H1 (cell line): Measurements from ENCODE around the gene CEACAM21. TPM values are rescaled to one million over a fixed set of nuclear protein-coding genes. Genes with fewer than 3 reads are reported as not detected.

Experiments used
- CTCF ChIA-PET: fragments of 300-600 bp; sonication (Branson Sonifier 250); formaldehyde crosslinking; loops from one replicate; lab custom pipeline; 2021; ENCODE audit not compliant: partially characterized antibody; lab: Charles Lee
- POLR2A ChIA-PET: fragments of 300-600 bp; sonication (Branson Sonifier 250); formaldehyde crosslinking; loops from one replicate; lab custom pipeline; 2021; ENCODE audit warnings: inconsistent platforms; ENCODE audit not compliant: partially characterized antibody; lab: Charles Lee
- DNase-seq, 2 experiments: peaks; one replicate each; pipeline versions ENCODE4 v3.0.0 to v3.0.0-alpha.2; 2010 to 2022; ENCODE audit warnings: low spot score in 2 of 2, low read depth in 1 of 2, mixed read lengths in 1 of 2
- FAIRE-seq: peaks from 2 replicates; lab custom pipeline; 2011; peaks lifted over from hg19 to GRCh38; lab: Jason Lieb, UNC
- H2AFZ ChIP-seq: 2 replicates; pipeline ENCODE4 v1.8.1; 2012; ENCODE audit warnings: low read length, inconsistent platforms
- H2AK5ac ChIP-seq: 2 replicates; pipeline ENCODE4 v1.6.1; 2013; ENCODE audit warnings: low read depth, low read length
- H2BK120ac ChIP-seq: replicated peaks from 2 replicates; pipeline ENCODE3; 2013; ENCODE audit warnings: low read depth, low read length, inconsistent platforms
- H2BK12ac ChIP-seq: 2 replicates; pipeline ENCODE4 v1.6.1; 2013; ENCODE audit warnings: low read depth, low read length
- H2BK15ac ChIP-seq: 2 replicates; pipeline ENCODE4 v1.6.1; 2013; ENCODE audit warnings: low read length
- H2BK20ac ChIP-seq: 2 replicates; pipeline ENCODE4 v1.6.1; 2013; ENCODE audit warnings: low read length
- H2BK5ac ChIP-seq: 2 replicates; pipeline ENCODE4 v1.6.1; 2013; ENCODE audit warnings: low read depth, low read length
- H3K14ac ChIP-seq: 2 replicates; pipeline ENCODE4 v1.6.1; 2013; ENCODE audit warnings: inconsistent platforms; ENCODE audit not compliant: insufficient read length
- H3K18ac ChIP-seq: 2 replicates; pipeline ENCODE4 v1.6.1; 2013; ENCODE audit warnings: low read length; ENCODE audit errors: extremely low read depth
- H3K23ac ChIP-seq: 2 replicates; pipeline ENCODE4 v1.6.1; 2013; ENCODE audit warnings: inconsistent platforms; ENCODE audit not compliant: insufficient read length
- H3K23me2 ChIP-seq: 2 replicates; pipeline ENCODE4 v1.6.1; 2013; ENCODE audit warnings: low read depth, low read length
- H3K27ac ChIP-seq: 2 replicates; pipeline ENCODE4 v1.6.1; 2011; ENCODE audit warnings: low read depth, low read length, inconsistent platforms
- H3K27me3 ChIP-seq, 4 experiments: replicated peaks in 1 of 4; 1 replicate in 1 of 4; 2 replicates in 3 of 4; pipeline versions ENCODE4 v1.6.1 to v1.8.1; 2011 to 2013; ENCODE audit warnings: low read length in 3 of 4, mild to moderate bottlenecking in 3 of 4, inconsistent platforms in 2 of 4, mixed read lengths in 2 of 4, moderate library complexity in 1 of 4; ENCODE audit not compliant: control insufficient read depth in 3 of 4, insufficient read depth in 3 of 4; ENCODE audit errors: extremely low read depth in 1 of 4
- H3K36me3 ChIP-seq, 4 experiments: 2 replicates each; pipeline versions ENCODE4 v1.6.1 to v1.8.1; 2011 to 2013; ENCODE audit warnings: mild to moderate bottlenecking in 4 of 4, low read length in 3 of 4, moderate library complexity in 2 of 4, control low read depth in 1 of 4, inconsistent platforms in 1 of 4; ENCODE audit not compliant: insufficient read depth in 4 of 4, control insufficient read depth in 2 of 4
- H3K4ac ChIP-seq: replicated peaks from 2 replicates; pipeline ENCODE3; 2013; ENCODE audit warnings: low read length, low read depth, mixed read lengths, inconsistent platforms; ENCODE audit not compliant: insufficient read length
- H3K4me1 ChIP-seq, 4 experiments: replicated peaks in 1 of 4; 1 replicate in 1 of 4; 2 replicates in 3 of 4; pipeline versions ENCODE4 v1.6.1 to v1.8.1; 2011 to 2013; ENCODE audit warnings: low read length in 3 of 4, inconsistent platforms in 2 of 4, mixed read lengths in 1 of 4; ENCODE audit not compliant: insufficient read depth in 4 of 4, control insufficient read depth in 3 of 4
- H3K4me2 ChIP-seq, 2 experiments: 2 replicates each; pipeline versions ENCODE4 v1.6.1 to v1.8.1; 2011 to 2013; ENCODE audit warnings: low read depth in 2 of 2, low read length in 2 of 2, control low read depth in 1 of 2, inconsistent platforms in 1 of 2, mild to moderate bottlenecking in 1 of 2; ENCODE audit not compliant: insufficient read depth in 1 of 2
- H3K4me3 ChIP-seq, 4 experiments: fragments of 200-600, 300-600 bp in 1 of 4; sonication (generic), shearing (Covaris generic), sonication (Bioruptor Twin) in 1 of 4; 2 replicates each; pipeline versions ENCODE4 v1.5.1 to v1.8.1; 2011 to 2016; ENCODE audit warnings: low read length in 4 of 4, low read depth in 3 of 4, control low read depth in 2 of 4, inconsistent platforms in 2 of 4, mild to moderate bottlenecking in 2 of 4, mixed read lengths in 1 of 4, moderate library complexity in 1 of 4; ENCODE audit not compliant: insufficient read depth in 2 of 4; ENCODE audit errors: extremely low read depth in 1 of 4
- H3K56ac ChIP-seq: replicated peaks from 2 replicates; pipeline ENCODE3; 2013; ENCODE audit warnings: low read depth, mild to moderate bottlenecking, mixed read lengths, low read length, inconsistent platforms; ENCODE audit not compliant: insufficient read length
- H3K79me1 ChIP-seq: 2 replicates; pipeline ENCODE4 v1.6.1; 2013; ENCODE audit warnings: low read depth, low read length, control low read depth
- H3K79me2 ChIP-seq, 2 experiments: 2 replicates each; pipeline versions ENCODE4 v1.6.1 to v1.8.1; 2012 to 2013; ENCODE audit warnings: low read length in 2 of 2, mild to moderate bottlenecking in 2 of 2, inconsistent platforms in 1 of 2; ENCODE audit not compliant: insufficient read depth in 2 of 2, control insufficient read depth in 1 of 2
- H3K9ac ChIP-seq, 4 experiments: replicated peaks in 1 of 4; 1 replicate in 1 of 4; 2 replicates in 3 of 4; pipeline versions ENCODE4 v1.6.1 to v1.8.1; 2011 to 2013; ENCODE audit warnings: low read depth in 3 of 4, low read length in 3 of 4, control low read depth in 2 of 4, mild to moderate bottlenecking in 2 of 4, moderate library complexity in 2 of 4, inconsistent platforms in 1 of 4; ENCODE audit errors: extremely low read depth in 1 of 4
- H3K9me3 ChIP-seq, 2 experiments: 2 replicates each; pipeline versions ENCODE4 v1.6.1 to v1.8.1; 2012 to 2013; ENCODE audit warnings: mild to moderate bottlenecking in 2 of 2, moderate library complexity in 2 of 2, control low read depth in 1 of 2, inconsistent platforms in 1 of 2, low read depth in 1 of 2, low read length in 1 of 2, mixed read lengths in 1 of 2; ENCODE audit not compliant: insufficient read depth in 2 of 2
- H4K20me1 ChIP-seq, 2 experiments: replicated peaks in 1 of 2; 2 replicates each; pipeline versions ENCODE3 to v1.8.1; 2011 to 2013; ENCODE audit warnings: inconsistent platforms in 2 of 2, low read length in 2 of 2, mild to moderate bottlenecking in 1 of 2; ENCODE audit not compliant: insufficient read depth in 2 of 2, control insufficient read depth in 1 of 2
- H4K5ac ChIP-seq: 2 replicates; pipeline ENCODE4 v1.6.1; 2013; ENCODE audit warnings: low read length, low read depth, mixed read lengths, inconsistent platforms; ENCODE audit not compliant: insufficient read length
- H4K8ac ChIP-seq: 2 replicates; pipeline ENCODE4 v1.8.0; 2013; ENCODE audit warnings: mild to moderate bottlenecking, moderate library complexity, low read length, inconsistent platforms; ENCODE audit not compliant: insufficient read depth; ENCODE audit errors: extremely low read depth
- H4K91ac ChIP-seq: replicated peaks from 2 replicates; pipeline ENCODE3; 2013; ENCODE audit warnings: low read length, mixed read lengths, inconsistent platforms; ENCODE audit not compliant: insufficient read length
- BCL11A ChIP-seq, 2 experiments: IDR thresholded peaks; one replicate each; pipeline ENCODE4 v1.6.1; 2011; ENCODE audit warnings: low read depth in 2 of 2, low read length in 2 of 2, mild to moderate bottlenecking in 2 of 2
- NRF1 ChIP-seq: IDR thresholded peaks from 2 replicates; pipeline ENCODE4 v1.6.1; 2011; ENCODE audit warnings: mild to moderate bottlenecking, low read depth, low read length, improper control_type of control experiment
- TAF1 ChIP-seq: IDR thresholded peaks from 2 replicates; pipeline ENCODE4 v1.6.1; 2011; ENCODE audit warnings: mild to moderate bottlenecking, low read depth, low read length
- polyA plus RNA-seq, 7 experiments: library from polyadenylated mRNA; depleted of rRNA in 3 of 7; stranded (reverse) in 5 of 7; unstranded in 2 of 7; fragments of >200 nt in 5 of 7; fragments of 200-250 nt in 2 of 7; gene quantifications; 1 replicate in 5 of 7; 2 replicates in 1 of 7; 4 replicates in 1 of 7; pipeline versions ENCODE4 v1.2.1 to v1.2.3, GENCODE V29; 2011 to 2013; ENCODE audit warnings: missing spikeins in 2 of 7, mixed read lengths in 2 of 7
- total RNA-seq: library from RNA; stranded (reverse); fragmentation: NEBNext Ultra II Directional; extraction: Animal tissue kit (Norgen Biotek cat#: 25700); gene quantifications from 2 replicates; pipeline ENCODE4 v1.2.1, GENCODE V29; 2021

The CEACAM21 gene
- total and polyA plus RNA-seq, 2 of the 8 experiments (the other 6 are each of a cell fraction or from before 2014, with no cell fraction given) = not detected

DNA sequence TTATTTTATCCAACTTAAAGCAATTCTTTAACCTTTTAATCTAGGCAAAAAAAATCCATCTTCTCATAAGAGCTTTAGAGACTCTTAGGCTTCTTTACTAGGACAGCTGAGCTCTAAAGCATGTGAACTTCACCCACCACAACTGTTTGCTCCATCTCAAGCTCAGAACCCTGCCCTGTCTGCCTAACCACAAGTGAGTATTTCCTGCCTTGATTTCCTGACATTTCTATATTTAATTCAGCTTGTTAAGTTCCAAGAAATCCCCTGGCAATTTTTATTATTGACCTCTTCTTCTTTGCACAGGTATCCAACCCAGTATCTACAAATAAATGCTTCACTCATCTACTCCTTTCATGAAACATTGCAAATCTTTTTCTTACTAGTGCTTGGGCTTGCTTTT, 21.1 kb upstream of the CEACAM21 start:
- POLR2A ChIA-PET = no interaction called here

More for the DNA sequence above, 21.1 kb upstream of the CEACAM21 start:
- no peak overlapping the region for H4K5ac ChIP-seq
- no peak overlapping the region for H3K14ac ChIP-seq
- no peaks in the 10 kb centered on the region for H3K23me2 ChIP-seq
- no peaks in the 10 kb centered on the region for H3K27me3 ChIP-seq
- H3K18ac ChIP-seq = no peak overlapping the region
- H3K23ac ChIP-seq = no peak overlapping the region
- FAIRE-seq = no peak
- H3K9ac ChIP-seq = no peak overlapping the region
- no peak overlapping the region for H3K56ac ChIP-seq
- no peak overlapping the region for H3K4ac ChIP-seq
- H3K9me3 ChIP-seq = peaks cover 0 to 18% of the 10 kb centered on the region in 2 experiments; a peak in 2 of 4 replicates
- no peak overlapping the region for H4K91ac ChIP-seq
- DNase-seq = no peak
- H2AFZ ChIP-seq = no peak overlapping the region
- H2BK12ac ChIP-seq = no peak overlapping the region
- no peaks in the 10 kb centered on the region for H3K79me2 ChIP-seq
- no peak overlapping the region for H2BK120ac ChIP-seq
- no peak overlapping the region for H2AK5ac ChIP-seq
- H2BK20ac ChIP-seq = no peak overlapping the region
- H3K4me3 ChIP-seq = no peak overlapping the region
- H4K8ac ChIP-seq = no peak overlapping the region
- CTCF ChIA-PET = interaction anchor here (0.6 to 1.4 kb wide), 2 partner anchors 12 to 40 kb away, joined by 3 to 4 read pairs; no protein-coding TSS in a partner anchor
- no peaks in the 10 kb centered on the region for H3K79me1 ChIP-seq
- H3K27ac ChIP-seq = no peak overlapping the region
- H3K4me1 ChIP-seq = no peaks in the 10 kb centered on the region
- no peak for TF ChIP-seq BCL11A (IDR thresholded peaks at IDR 0.05; ENCODE audit: low read depth in 2 of 2, low read length in 2 of 2)
- no peak for TF ChIP-seq NRF1
- TF ChIP-seq TAF1 = no peak
- no peaks in the 10 kb centered on the region for H4K20me1 ChIP-seq
- H2BK5ac ChIP-seq = no peak overlapping the region
- no peak overlapping the region for H2BK15ac ChIP-seq
- H3K4me2 ChIP-seq = no peak overlapping the region
- H3K36me3 ChIP-seq = no peaks in the 10 kb centered on the region
